OCI-LY1 (cell line): ENCODE measurements around the gene FN1.

Source experiments
- H2AFZ ChIP-seq: fragments of 200-600 bp; sonication (generic), shearing (Covaris generic); 2 replicates; pipeline ENCODE4 v1.6.0; 2014; ENCODE audit warnings: antibody characterized with exemption, mild to moderate bottlenecking, low read length
- H3F3A ChIP-seq: fragments of 200-600 bp; sonication (generic), shearing (Covaris generic); 2 replicates; pipeline ENCODE4 v1.6.0; 2014; ENCODE audit warnings: mild to moderate bottlenecking, antibody characterized with exemption, low read length, moderate library complexity; ENCODE audit not compliant: insufficient read depth
- H3K27ac ChIP-seq: fragments of 200-600 bp; sonication (generic); 2 replicates; pipeline ENCODE4 v1.5.1; 2014; ENCODE audit warnings: low read length, mixed run types, mild to moderate bottlenecking, low read depth; ENCODE audit not compliant: poor library complexity, severe bottlenecking
- H3K27me3 ChIP-seq: fragments of 200-600 bp; sonication (generic); 2 replicates; pipeline ENCODE4 v1.6.0; 2014; ENCODE audit warnings: antibody characterized with exemption, mild to moderate bottlenecking, low read length, moderate library complexity; ENCODE audit not compliant: insufficient read depth
- H3K36me3 ChIP-seq: fragments of 200-600 bp; sonication (generic); 2 replicates; pipeline ENCODE4 v1.6.1; 2014; ENCODE audit warnings: mild to moderate bottlenecking, antibody characterized with exemption, low read length, moderate library complexity, mixed read lengths; ENCODE audit not compliant: insufficient read depth
- H3K4me1 ChIP-seq: fragments of 200-600 bp; sonication (generic); 2 replicates; pipeline ENCODE4 v1.5.1; 2014; ENCODE audit warnings: mild to moderate bottlenecking, low read length, moderate library complexity; ENCODE audit not compliant: insufficient read depth, severe bottlenecking
- H3K4me2 ChIP-seq: fragments of 200-600 bp; sonication (generic), shearing (Covaris generic); 2 replicates; pipeline ENCODE4 v1.6.1; 2014; ENCODE audit warnings: low read length
- H3K4me3 ChIP-seq: fragments of 200-600 bp; sonication (generic); 2 replicates; pipeline ENCODE4 v1.5.1; 2014; ENCODE audit warnings: low read length, low read depth, mild to moderate bottlenecking, mixed read lengths; ENCODE audit not compliant: poor library complexity, severe bottlenecking
- H3K79me2 ChIP-seq: fragments of 200-600 bp; shearing (Covaris generic); 2 replicates; pipeline ENCODE4 v1.6.1; 2016; ENCODE audit warnings: mixed run types, low read length, mixed read lengths; ENCODE audit not compliant: insufficient read depth
- H3K9ac ChIP-seq: fragments of 200-600 bp; sonication (generic), shearing (Covaris generic); 2 replicates; pipeline ENCODE4 v1.6.1; 2014; ENCODE audit warnings: mild to moderate bottlenecking, low read length, mixed read lengths
- H3K9me2 ChIP-seq: fragments of 200-600 bp; sonication (generic), shearing (Covaris generic); 2 replicates; pipeline ENCODE4 v1.6.1; 2014; ENCODE audit warnings: low read depth, mild to moderate bottlenecking, low read length, mixed read lengths
- H3K9me3 ChIP-seq: fragments of 200-600 bp; shearing (Covaris generic); 2 replicates; pipeline ENCODE4 v1.6.1; 2014; ENCODE audit warnings: low read length, mixed read lengths
- H4K20me1 ChIP-seq: fragments of 200-600 bp; sonication (generic), shearing (Covaris generic); 2 replicates; pipeline ENCODE4 v1.6.0; 2016; ENCODE audit warnings: mild to moderate bottlenecking, low read length; ENCODE audit not compliant: insufficient read depth
- CTCF ChIP-seq: fragments of 200-600 bp; sonication (generic), shearing (Covaris generic); IDR thresholded peaks from 2 replicates; pipeline ENCODE4 v1.5.1; 2017; ENCODE audit warnings: mild to moderate bottlenecking, antibody characterized with exemption, low read length, moderate library complexity, mixed read lengths
- EZH2 ChIP-seq: fragments of 200-600 bp; sonication (generic), shearing (Covaris generic); IDR thresholded peaks from 2 replicates; pipeline ENCODE4 v1.8.0; 2017; ENCODE audit warnings: borderline replicate concordance, mixed run types, mild to moderate bottlenecking, antibody characterized with exemption, low read length, moderate library complexity, mixed read lengths

FN1 gene

DNA sequence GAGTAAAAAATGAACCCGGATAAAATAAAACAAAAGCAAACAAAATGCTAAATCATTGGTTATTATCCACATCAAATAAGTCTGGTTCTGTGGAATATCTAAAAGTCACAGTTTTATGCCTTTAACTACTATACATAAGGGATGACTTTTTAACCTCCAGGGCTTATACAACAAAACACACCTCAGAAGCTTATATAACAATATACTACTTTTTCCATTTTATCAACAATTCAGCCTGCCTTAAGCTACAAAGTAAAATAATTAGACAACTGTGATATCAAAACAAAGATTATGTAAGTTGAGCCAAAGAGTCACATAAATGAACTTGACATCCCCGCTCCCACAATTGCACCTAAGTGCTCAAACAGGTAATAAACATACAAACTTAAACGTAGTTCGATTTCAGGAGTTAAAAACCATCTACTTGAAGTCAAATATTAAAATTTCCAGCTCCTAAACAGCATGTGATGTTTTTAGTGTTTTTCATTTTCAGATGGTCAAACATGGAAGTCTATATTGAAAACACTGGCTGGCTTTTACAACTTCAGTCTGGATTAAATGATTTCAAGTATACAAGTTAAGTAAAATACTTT, 69.3 kb downstream of the FN1 start:
- H3K4me3 ChIP-seq = no peak overlapping the region
- H3F3A ChIP-seq = no peaks in the 10 kb centered on the region
- no peak overlapping the region for H3K27ac ChIP-seq
- H3K36me3 ChIP-seq = peaks cover 47% of the 10 kb centered on the region
- H3K9me2 ChIP-seq = no peaks in the 10 kb centered on the region
- H3K9me3 ChIP-seq = no peaks in the 10 kb centered on the region
- H3K79me2 ChIP-seq = no peaks in the 10 kb centered on the region
- H4K20me1 ChIP-seq = no peaks in the 10 kb centered on the region
- H3K4me1 ChIP-seq = no peaks in the 10 kb centered on the region
- TF ChIP-seq EZH2 = no peak
- no peak for TF ChIP-seq CTCF
- no peaks in the 10 kb centered on the region for H3K27me3 ChIP-seq
- no peak overlapping the region for H3K9ac ChIP-seq
- H3K4me2 ChIP-seq = no peak overlapping the region
- no peak overlapping the region for H2AFZ ChIP-seq

DNA sequence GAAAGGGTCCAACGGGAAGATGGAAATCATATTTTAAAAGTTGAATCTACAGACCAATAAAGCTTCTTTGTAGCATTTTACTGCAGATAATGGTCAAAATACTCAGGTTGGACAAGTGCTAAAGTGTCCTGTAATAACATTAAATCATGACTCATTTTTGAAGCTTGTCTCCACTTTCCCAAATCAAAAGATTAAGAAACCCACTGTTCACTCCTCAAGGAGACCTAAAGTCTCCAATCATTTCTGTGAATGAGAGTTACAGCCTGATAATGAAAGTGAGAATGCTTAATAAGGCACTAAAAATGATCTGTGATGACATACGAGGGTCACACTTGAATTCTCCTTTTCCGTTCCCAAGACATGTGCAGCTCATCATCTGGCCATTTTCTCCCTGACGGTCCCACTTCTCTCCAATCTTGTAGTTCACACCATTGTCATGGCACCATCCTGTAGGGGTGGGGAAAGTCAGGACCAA, 70.6 kb downstream of the FN1 start:
- Histone ChIP-seq H3F3A (no peaks in the 10 kb centered on the region), H3K9ac (no peak overlapping the region), H3K9me3 (no peaks in the 10 kb centered on the region), H3K9me2 (no peaks in the 10 kb centered on the region), H3K4me1 (no peaks in the 10 kb centered on the region), H3K27ac (no peak overlapping the region), H3K27me3 (no peaks in the 10 kb centered on the region), H3K4me3 (no peak overlapping the region), H4K20me1 (no peaks in the 10 kb centered on the region), H3K4me2 (no peak overlapping the region), H3K79me2 (no peaks in the 10 kb centered on the region), H3K36me3 (peaks cover 56% of the 10 kb centered on the region), H2AFZ (no peak overlapping the region)
- TF ChIP-seq EZH2 (no peak), CTCF (no peak)

DNA sequence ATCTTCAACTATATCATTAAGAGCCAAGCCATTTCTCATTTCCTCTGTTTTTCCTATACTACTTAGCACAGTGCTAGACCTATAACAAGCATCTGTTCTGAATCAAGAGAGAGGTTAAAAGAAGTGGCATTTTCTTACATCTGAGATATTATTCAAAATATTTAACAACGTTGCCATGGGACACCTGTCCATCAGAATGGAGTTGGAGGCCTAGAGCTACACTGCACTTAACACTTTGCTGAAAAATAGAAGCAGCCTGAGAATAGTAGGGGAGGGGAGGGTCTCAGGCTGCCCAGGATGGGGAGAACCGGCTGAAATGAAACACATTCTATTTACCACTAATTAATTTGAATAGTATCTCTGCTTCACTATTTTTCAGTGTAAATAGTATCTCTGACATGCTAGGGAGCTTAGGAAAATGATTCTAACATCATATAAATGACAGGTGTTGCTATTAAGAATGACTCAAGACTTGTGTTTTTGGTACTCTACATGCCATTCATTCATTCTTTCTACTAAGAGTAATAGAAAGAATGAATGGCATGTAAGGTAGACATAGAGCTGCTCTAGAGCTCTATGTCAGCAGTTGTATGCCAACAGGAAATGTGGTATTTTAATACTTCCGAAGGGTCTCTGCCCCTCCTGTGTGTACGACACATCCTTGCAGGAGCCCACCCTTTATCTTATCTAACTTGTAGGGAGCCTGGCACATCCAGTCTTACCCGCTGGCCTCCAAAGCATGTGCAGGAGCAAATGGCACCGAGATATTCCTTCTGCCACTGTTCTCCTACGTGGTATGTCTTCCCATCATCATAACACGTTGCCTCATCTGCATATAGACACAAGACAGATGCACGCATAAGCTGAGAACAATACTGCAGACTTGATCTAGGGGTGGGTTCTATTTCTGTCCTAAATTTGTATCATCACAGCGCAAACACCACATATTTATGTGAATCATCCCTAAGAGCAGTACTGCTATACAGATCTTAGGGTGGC, 71.4 kb downstream of the FN1 start:
- Histone ChIP-seq H3K9me2 (no peaks in the 10 kb centered on the region), H3K4me1 (no peaks in the 10 kb centered on the region)
- TF ChIP-seq CTCF = no peak
- no peak for TF ChIP-seq EZH2

More for the DNA sequence above, 71.4 kb downstream of the FN1 start:
- no peaks in the 10 kb centered on the region for H3K27me3 ChIP-seq
- H3F3A ChIP-seq = no peaks in the 10 kb centered on the region
- no peaks in the 10 kb centered on the region for H3K9me3 ChIP-seq
- H2AFZ ChIP-seq = no peak overlapping the region
- no peak overlapping the region for H3K4me3 ChIP-seq
- H3K36me3 ChIP-seq = peaks cover 60% of the 10 kb centered on the region
- H3K27ac ChIP-seq = no peak overlapping the region
- H3K4me2 ChIP-seq = no peak overlapping the region
- no peaks in the 10 kb centered on the region for H3K79me2 ChIP-seq
- H3K9ac ChIP-seq = no peak overlapping the region
- no peaks in the 10 kb centered on the region for H4K20me1 ChIP-seq
